Endothelial cell of umbilical vein (primary cell): Measurements from ENCODE around the gene POLN. TPM values are rescaled to one million over a fixed set of nuclear protein-coding genes. Genes with fewer than 3 reads are reported as not detected.

Experiments
- BruUV-seq: library from RNA; stranded (reverse); fragments of 400-500 nt; replicated peaks from 2 replicates; lab custom pipeline; 2021; lab: Mats Ljungman, UMichigan
- CTCF ChIA-PET: fragments of 300-600, 350-600 bp; sonication (Branson Sonifier 250); formaldehyde crosslinking; loops from one replicate; lab custom pipeline; 2021; ENCODE audit warnings: antibody characterized with exemption, inconsistent platforms; lab: Charles Lee
- POLR2A ChIA-PET: fragments of 300-600, 350-600 bp; sonication (Branson Sonifier 250); formaldehyde crosslinking; loops from one replicate; lab custom pipeline; 2021; ENCODE audit warnings: antibody characterized with exemption, inconsistent platforms; lab: Charles Lee
- DNase-seq: peaks from one replicate; pipeline ENCODE4 v3.0.0-alpha.2; 2011; ENCODE audit warnings: low read depth, low spot score
- FAIRE-seq: peaks from 2 replicates; lab custom pipeline; 2011; peaks lifted over from hg19 to GRCh38; lab: Jason Lieb, UNC
- H2AFZ ChIP-seq: 2 replicates; pipeline ENCODE4 v1.6.0; 2012; ENCODE audit warnings: low read depth, low read length, control low read depth, inconsistent platforms
- H3K27ac ChIP-seq: 2 replicates; pipeline ENCODE4 v1.5.1; 2011; ENCODE audit warnings: low read depth, mild to moderate bottlenecking, control low read depth, low read length, moderate library complexity; ENCODE audit not compliant: insufficient read depth
- H3K27me3 ChIP-seq, 2 experiments: 2 replicates each; pipeline versions ENCODE4 v1.6.0 to v1.6.1; 2011; ENCODE audit warnings: low read length in 2 of 2, mixed read lengths in 1 of 2; ENCODE audit not compliant: control insufficient read depth in 2 of 2, insufficient read depth in 2 of 2
- H3K36me3 ChIP-seq, 2 experiments: 2 replicates in 1 of 2; 3 replicates in 1 of 2; pipeline ENCODE4 v1.5.1; 2011; ENCODE audit warnings: low read length in 2 of 2, mild to moderate bottlenecking in 1 of 2, moderate library complexity in 1 of 2; ENCODE audit not compliant: control insufficient read depth in 2 of 2, insufficient read depth in 2 of 2; ENCODE audit errors: extremely low read depth in 1 of 2
- H3K4me1 ChIP-seq: 3 replicates; pipeline ENCODE4 v1.5.1; 2011; ENCODE audit warnings: mild to moderate bottlenecking, low read length; ENCODE audit not compliant: control insufficient read depth, insufficient read depth; ENCODE audit errors: extremely low read depth
- H3K4me2 ChIP-seq: 2 replicates; pipeline ENCODE4 v1.6.1; 2011; ENCODE audit warnings: low read length, control low read depth, mixed read lengths; ENCODE audit not compliant: insufficient read depth
- H3K4me3 ChIP-seq, 3 experiments: fragments of 200-600 bp in 1 of 3; sonication (generic), shearing (Covaris generic) in 1 of 3; replicated peaks in 1 of 3; 2 replicates each; pipeline ENCODE4 v1.5.1; 2011 to 2016; ENCODE audit warnings: control low read depth in 3 of 3, low read length in 3 of 3, mild to moderate bottlenecking in 2 of 3, inconsistent platforms in 1 of 3, low read depth in 1 of 3, moderate library complexity in 1 of 3; ENCODE audit not compliant: insufficient read depth in 1 of 3
- H3K79me2 ChIP-seq: 2 replicates; pipeline ENCODE4 v1.6.0; 2012; ENCODE audit warnings: low read length, inconsistent platforms; ENCODE audit not compliant: control insufficient read depth, insufficient read depth
- H3K9ac ChIP-seq: replicated peaks from 2 replicates; pipeline ENCODE3; 2011; ENCODE audit warnings: low read length, control low read depth; ENCODE audit not compliant: insufficient read depth; ENCODE audit errors: extremely low read depth
- H3K9me1 ChIP-seq: replicated peaks from 3 replicates; pipeline ENCODE4 v1.6.0; 2011; ENCODE audit warnings: mild to moderate bottlenecking, low read length; ENCODE audit not compliant: control insufficient read depth, insufficient read depth; ENCODE audit errors: extremely low read depth
- H3K9me3 ChIP-seq: replicated peaks from 2 replicates; pipeline ENCODE4 v1.5.1; 2012; ENCODE audit warnings: low read length, inconsistent platforms; ENCODE audit not compliant: control insufficient read depth, insufficient read depth
- H4K20me1 ChIP-seq: replicated peaks from 2 replicates; pipeline ENCODE3; 2011; ENCODE audit warnings: mild to moderate bottlenecking, low read length; ENCODE audit not compliant: control insufficient read depth, insufficient read depth; ENCODE audit errors: extremely low read depth
- CTCF ChIP-seq, 2 donors: IDR thresholded peaks; 1 replicate in 1 of 2; 2 replicates in 1 of 2; pipeline ENCODE4 v1.5.1; 2011; ENCODE audit warnings: low read length in 2 of 2, mild to moderate bottlenecking in 2 of 2, moderate library complexity in 2 of 2, control low read depth in 1 of 2, inconsistent platforms in 1 of 2, low read depth in 1 of 2; ENCODE audit not compliant: insufficient read depth in 1 of 2; ENCODE audit errors: extremely low read depth in 1 of 2
- EZH2 ChIP-seq: IDR thresholded peaks from 2 replicates; pipeline ENCODE4 v1.6.1; 2012; ENCODE audit warnings: borderline replicate concordance, low read depth, mild to moderate bottlenecking, moderate library complexity, low read length, inconsistent platforms; ENCODE audit not compliant: severe bottlenecking
- FOS ChIP-seq: IDR thresholded peaks from 2 replicates; pipeline ENCODE4 v1.6.1; 2011; ENCODE audit warnings: mild to moderate bottlenecking, low read length, moderate library complexity, borderline replicate concordance; ENCODE audit not compliant: insufficient read depth
- GATA2 ChIP-seq: IDR thresholded peaks from 2 replicates; pipeline ENCODE4 v1.7.0; 2011; ENCODE audit warnings: low read depth, mild to moderate bottlenecking, moderate library complexity, mixed read lengths, low read length; ENCODE audit not compliant: insufficient read length, insufficient read depth
- JUN ChIP-seq: IDR thresholded peaks from 2 replicates; pipeline ENCODE4 v1.6.1; 2011; ENCODE audit warnings: borderline replicate concordance, low read depth; ENCODE audit not compliant: insufficient read length, insufficient read depth
- MAX ChIP-seq: IDR thresholded peaks from 2 replicates; pipeline ENCODE4 v1.6.1; 2011; ENCODE audit not compliant: insufficient read depth, insufficient read length
- MYC ChIP-seq: IDR thresholded peaks from one replicate; pipeline ENCODE4 v1.6.1; 2011; ENCODE audit warnings: mild to moderate bottlenecking, low read depth, low read length
- POLR2A ChIP-seq: IDR thresholded peaks from 2 replicates; pipeline ENCODE4 v1.6.1; 2012; ENCODE audit warnings: low read depth, mild to moderate bottlenecking, control low read depth, low read length
- POLR2AphosphoS5 ChIP-seq: IDR thresholded peaks from 2 replicates; pipeline ENCODE4 v1.6.1; 2012; ENCODE audit warnings: low read depth, mild to moderate bottlenecking, control low read depth, low read length, moderate library complexity; ENCODE audit not compliant: insufficient read depth
- dilution Hi-C: fragments of 300-500 bp; cut with MboI; formaldehyde crosslinking; loops from one replicate; pipeline ENCODE4 v1.15.0; 2019; ENCODE audit warnings: low sequenced_read_pairs; ENCODE audit not compliant: extremely low pct_ligation_motif_present
- intact Hi-C: fragments of 100-400 bp; cut with micrococcal nuclease; formaldehyde crosslinking; loops from one replicate; pipeline ENCODE4 v1.10.0; 2022
- polyA plus RNA-seq, 4 experiments: library from polyadenylated mRNA; depleted of rRNA in 3 of 4; stranded (reverse) in 3 of 4; unstranded in 1 of 4; fragments of >200 nt; gene quantifications; 2 replicates each; pipeline versions ENCODE4 v1.2.1 to v1.2.3, GENCODE V29; 2011 to 2012; ENCODE audit warnings: missing spikeins in 1 of 4
- total RNA-seq: library from RNA; stranded (reverse); gene quantifications from 2 replicates; pipeline ENCODE4 v1.2.3, GENCODE V29; 2021

The POLN gene
- total and polyA plus RNA-seq, 2 donors (not counting 3 experiments of a cell fraction or from before 2014, with no cell fraction given) = 1.3 to 4.2 TPM

GRCh38 chr4:2072971-2073807 lies 168.7 kb downstream of the POLN start:
- BruUV-seq = no TSS peak
- Histone ChIP-seq H4K20me1 (no peaks in the 10 kb centered on the region), H3K36me3 (no peaks in the 10 kb centered on the region), H3K9me3 (no peaks in the 10 kb centered on the region), H3K4me1 (no peaks in the 10 kb centered on the region), H3K4me2 (no peak overlapping the region), H3K9ac (no peak overlapping the region), H3K27me3 (no peaks in the 10 kb centered on the region), H3K9me1 (no peaks in the 10 kb centered on the region), H3K4me3 (no peak overlapping the region), H3K79me2 (no peaks in the 10 kb centered on the region), H3K27ac (no peak overlapping the region), H2AFZ (no peak overlapping the region)
- FAIRE-seq = no peak
- ChIA-PET POLR2A (no interaction called here), CTCF (no interaction called here)
- intact Hi-C loops = no loop called here
- dilution Hi-C loops = no loop called here
- no peak for TF ChIP-seq GATA2
- TF ChIP-seq JUN = no peak
- TF ChIP-seq MYC = no peak
- TF ChIP-seq CTCF (IDR thresholded peaks at IDR 0.05; ENCODE audit: extremely low read depth in 1 of 2, insufficient read depth in 1 of 2, low read depth in 1 of 2, low read length in 2 of 2) = no peak
- TF ChIP-seq POLR2A = no peak
- TF ChIP-seq FOS = no peak
- no peak for TF ChIP-seq EZH2
- TF ChIP-seq MAX = no peak
- no peak for TF ChIP-seq POLR2AphosphoS5
- no peak for DNase-seq
